GF-D8 (cell line): ENCODE data around the gene ADD1.
"Not testable (repeated sequence)": the region's sequence is repeated elsewhere in the genome, so short reads cannot be mapped to it uniquely, and the experiment has no call there.

ENCODE experiments used
- DNase-seq: peaks from one replicate; lab custom pipeline; 2025; lab: John Stamatoyannopoulos, UW

ADD1 gene

DNA sequence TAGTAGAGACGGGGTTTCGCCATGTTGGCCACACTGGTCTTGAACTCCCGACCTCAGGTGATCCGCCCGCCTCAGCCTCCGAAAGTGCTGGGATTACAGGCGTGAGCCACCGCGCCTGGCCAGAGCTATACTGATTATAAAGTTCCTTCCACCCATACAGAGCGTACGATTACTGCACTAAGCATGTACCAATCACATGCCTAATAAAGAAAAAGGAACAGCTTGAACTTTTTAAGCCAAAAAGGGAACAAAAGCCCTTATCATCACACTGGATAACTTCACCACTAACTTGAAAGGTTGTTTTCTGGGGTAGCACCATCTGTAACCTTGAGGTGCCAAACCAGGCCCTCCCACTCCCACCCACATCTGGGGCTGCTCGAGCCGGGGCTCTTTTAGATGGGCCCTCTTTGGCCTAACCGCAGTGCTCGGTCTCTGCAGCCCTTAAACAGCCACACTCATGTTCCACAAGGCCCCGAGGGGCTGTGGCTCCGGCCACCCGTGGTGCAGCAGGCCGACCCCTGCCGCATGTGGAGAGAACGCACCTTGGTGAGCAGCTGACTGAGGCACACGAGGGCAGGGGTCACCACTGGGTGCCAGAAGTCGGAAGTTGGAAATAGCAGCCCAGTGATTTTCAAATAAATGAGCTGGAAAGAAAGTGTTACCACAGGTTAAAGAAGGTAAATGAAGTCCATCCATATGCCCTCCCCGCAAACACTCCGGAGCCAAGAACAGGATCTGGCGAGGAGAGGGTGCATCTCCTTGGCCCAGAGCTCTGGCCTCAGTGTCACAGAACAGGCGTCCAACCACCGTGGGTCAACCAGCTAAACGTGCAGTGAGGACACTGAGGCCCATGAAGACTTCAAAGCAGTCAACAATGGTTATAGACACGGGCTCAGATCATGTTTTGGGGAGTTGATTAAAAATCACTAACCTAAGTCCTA, 101.2 kb downstream of the ADD1 start:
- no peak for DNase-seq

DNA sequence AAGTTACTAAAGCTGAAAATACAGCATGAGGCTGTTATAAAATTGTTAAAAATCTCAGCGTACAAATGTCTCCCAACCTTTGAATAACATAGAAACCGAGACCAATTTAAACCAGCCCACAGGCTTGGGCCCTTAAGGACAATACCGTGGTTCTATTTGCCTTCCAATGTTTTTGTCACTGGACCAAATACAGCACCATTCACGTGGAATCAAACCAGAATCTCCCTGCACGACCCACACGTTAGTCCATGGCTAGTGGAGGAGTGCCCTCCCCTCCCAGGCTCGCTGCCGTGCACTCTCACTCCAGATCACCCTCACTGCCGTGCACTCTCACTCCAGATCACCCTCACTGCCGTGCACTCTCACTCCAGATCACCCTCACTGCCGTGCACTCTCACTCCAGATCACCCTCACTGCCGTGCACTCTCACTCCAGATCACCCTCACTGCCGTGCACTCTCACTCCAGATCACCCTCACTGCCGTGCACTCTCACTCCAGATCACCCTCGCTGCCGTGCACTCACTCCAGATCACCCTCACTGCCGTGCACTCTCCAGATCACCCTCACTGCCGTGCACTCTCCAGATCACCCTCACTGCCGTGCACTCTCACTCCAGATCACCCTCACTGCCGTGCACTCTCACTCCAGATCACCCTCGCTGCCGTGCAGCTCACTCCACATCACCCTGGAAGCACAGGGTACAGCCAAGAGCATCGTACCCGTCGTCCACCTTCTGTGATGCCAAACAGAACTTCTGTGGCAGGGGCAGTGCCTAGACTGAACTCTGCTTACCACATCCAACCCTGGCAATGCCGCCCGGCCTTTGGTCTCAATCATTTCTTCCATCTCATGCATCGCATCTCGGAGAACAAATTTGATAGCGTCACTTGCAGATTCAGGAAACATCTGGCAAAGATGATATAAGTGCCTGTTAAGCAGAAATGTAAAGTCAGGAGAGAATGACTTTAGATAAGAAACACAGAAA, 102.3 kb downstream of the ADD1 start:
- not testable (repeated sequence) for DNase-seq

DNA sequence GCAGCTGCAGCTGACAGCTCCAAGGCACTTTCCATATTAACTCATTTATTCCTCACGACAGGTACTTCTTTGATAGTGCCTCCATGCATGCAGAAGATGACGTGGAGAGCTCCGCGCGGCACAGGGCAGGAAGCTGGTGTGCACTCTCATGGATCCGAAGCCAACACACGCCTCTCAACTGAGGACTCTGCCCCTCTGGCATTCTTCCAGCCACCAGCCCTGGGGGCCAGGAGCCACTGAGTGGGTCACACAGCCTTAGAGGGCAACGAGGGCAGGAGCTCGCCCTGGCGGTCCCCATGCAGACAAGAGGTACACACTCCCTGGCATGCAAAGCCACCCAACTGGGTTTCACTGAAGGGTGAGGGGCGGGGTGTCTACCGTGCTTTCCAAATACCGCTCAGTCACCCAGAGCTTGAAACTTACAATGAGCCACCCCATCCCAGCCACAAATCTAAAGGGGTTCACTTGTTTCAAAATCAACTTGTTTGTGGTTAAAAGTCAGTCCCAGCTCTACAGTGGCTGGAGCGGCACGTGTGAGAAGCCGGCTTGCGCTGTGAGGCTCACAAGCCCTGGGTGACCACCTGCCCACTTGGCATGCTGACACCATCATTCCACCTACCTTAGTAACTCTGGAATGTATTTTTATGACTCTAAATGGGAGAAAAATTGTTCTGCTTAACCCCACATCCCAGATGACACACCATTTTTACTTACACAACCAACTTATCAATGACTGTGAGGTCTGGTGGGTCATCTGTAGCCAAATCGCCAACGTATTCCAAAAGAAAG, 103.4 kb downstream of the ADD1 start:
- no peak for DNase-seq

DNA sequence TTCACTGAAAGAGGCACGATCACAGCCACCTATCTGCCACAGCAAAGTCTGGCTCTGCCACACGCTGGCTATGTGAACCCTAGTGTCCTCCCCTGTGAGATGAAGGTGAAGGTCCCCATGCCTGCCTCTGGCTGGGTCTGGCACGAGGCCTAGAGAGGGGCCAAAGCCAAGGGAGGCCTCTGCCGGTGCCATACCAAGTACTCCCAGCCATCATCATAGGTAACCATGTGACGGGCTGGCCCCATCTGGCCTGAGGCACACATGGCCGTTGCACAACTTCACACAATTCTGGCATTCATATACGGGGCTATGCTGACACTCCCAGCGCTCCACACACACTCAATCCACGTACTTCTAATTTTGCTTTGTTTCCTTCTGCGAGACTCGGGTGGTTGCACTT, 104.3 kb downstream of the ADD1 start:
- no peak for DNase-seq

DNA sequence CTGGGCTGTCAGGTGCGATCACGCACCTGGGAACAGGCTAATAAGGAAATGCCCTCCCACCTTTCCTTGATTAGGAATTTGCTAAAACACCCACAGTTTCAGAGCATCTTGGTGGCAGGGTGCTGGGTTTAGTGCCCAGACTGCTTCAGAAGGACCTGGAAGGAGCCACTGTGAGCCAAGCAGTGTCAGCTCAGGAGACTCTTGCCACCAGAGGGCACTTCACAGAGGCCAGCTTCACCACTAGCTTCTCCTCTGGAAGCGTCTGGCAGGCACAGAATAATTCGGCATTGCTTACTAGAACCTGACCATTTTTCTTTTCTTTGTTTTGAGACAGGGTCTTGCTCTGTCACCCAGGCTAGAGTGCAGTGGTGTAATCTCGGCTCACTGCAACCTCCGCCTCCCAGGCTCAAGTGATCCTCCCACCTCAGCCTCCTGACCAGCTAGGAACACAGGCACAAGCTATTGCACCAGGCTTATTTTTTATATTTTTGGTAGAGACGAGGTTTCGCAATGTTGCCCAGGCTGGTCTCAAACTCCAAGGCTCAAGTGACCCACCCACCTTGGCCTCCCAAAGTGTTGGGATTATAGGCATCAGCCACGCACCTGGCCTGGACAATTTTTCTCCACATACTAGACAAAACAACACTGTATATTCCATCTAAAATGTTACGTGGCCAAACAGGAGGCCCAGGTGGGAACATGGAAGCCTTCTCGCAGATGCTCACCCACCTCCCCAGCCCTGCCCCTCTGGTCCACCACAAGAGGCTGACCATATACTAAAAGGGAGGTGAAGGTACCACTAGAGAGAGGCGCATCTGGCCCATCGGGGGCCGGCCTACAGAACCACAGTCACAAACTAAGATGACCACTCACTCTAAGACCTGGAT, 105.5 kb downstream of the ADD1 start:
- DNase-seq: no peak

DNA sequence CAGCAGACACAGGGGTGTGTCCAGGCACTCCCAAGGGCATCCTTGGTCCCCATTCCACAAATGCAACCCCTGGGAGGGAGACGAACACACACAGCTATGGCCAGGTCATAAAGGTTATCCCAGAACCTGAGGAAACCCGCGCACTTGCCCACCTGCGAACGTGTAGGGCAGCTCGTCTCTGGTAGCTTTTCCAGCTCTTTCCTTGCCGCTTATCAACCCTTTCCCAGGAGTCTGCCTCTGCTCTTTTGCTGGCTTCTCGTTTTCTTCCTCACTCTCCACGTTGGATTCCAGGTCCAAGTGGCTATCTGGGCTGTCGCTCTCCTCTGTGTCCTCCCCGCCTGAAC, 106.1 kb downstream of the ADD1 start:
- DNase-seq: no peak

DNA sequence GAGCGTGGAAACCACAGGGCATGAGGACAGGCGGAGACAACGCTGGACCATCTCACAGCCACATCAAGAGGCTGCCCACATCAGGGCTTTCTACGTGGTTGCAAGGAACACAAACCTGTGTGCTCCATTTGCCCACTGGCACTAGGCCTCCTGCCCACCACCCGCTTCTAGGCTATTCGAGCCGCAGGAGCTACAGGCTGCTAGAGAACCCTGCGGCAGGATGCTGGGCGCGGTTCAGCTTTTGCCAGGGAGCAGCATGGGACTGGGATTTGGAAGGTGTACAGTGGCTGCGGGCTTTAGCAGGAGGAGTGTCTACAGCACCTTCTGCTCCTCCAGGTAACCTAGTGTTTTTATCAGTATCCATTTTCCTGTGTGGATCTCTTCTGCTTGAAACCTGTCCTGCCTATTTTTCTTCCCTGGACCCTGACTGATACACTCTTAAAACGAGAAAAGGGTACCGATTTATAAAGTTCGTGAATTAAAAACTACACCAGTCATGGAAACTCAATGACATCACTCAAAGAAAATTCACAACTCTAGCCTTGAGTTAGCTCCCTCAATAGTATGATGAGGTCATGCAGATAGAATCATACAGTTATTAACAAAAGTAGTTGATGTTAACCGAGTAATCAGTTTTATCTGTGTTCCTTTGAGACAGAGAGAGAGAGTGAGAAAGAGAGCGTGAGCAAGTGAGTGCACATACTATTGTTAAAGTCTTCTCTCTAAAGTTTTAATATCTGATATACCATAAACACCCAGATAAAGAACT, 106.8 kb downstream of the ADD1 start:
- DNase-seq: no peak

DNA sequence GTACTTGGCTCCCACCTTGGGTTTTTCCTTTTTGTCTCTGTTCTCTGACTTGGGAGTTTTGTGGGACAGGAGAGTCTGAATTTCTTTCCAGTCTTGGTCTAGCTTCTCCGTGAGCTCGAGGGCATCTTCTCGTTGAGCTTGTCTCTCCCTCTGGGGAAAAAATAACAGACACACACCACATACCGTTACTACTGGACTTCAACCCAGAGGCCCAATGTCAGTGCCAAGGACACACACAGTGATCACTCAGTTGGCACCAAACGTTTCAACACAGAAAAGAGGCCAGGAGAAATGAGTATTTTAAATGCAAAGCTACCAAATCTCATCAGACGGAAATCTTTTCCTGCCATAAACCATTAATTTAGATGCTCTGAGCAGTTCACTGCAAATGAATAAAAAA, 109.9 kb downstream of the ADD1 start:
- DNase-seq: no peak

DNA sequence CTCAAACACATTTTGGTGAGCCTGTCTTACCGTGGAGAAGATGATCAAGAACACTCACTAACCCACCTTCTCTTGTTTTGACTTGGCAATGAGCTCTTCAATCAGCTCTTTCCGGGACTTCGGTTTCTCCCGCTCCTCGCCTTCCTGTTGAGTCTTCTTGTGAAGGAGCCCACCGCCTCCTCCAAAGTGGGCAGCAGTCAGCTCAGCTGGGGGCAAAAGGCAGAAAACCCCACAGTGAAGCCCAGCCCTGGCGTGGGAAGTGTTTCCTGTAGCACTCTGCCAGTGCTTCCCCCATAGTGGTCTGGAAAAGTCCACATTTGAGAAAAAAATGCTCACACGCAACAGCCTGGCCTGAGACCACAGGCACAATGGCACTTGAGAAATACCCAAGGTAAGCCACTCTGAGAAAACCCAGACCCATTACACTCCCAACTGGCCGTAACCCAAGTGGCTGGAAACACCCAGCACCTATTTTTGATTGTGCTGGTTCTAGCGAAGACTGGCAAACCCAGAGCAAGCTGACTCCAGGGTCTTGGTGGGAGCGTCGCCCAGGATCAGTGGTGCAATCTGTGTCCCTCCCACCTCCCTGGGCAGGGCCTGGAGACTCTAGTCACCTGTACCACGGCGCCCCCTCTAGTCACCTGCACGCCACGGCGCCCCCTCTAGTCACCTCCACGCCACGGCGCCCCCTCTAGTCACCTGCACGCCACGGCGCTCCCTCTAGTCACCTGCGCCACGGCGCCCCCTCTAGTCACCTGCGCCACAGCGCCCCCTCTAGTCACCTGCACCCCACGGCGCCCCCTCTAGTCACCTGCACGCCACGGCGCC, 110.9 kb downstream of the ADD1 start:
- no peak for DNase-seq

DNA sequence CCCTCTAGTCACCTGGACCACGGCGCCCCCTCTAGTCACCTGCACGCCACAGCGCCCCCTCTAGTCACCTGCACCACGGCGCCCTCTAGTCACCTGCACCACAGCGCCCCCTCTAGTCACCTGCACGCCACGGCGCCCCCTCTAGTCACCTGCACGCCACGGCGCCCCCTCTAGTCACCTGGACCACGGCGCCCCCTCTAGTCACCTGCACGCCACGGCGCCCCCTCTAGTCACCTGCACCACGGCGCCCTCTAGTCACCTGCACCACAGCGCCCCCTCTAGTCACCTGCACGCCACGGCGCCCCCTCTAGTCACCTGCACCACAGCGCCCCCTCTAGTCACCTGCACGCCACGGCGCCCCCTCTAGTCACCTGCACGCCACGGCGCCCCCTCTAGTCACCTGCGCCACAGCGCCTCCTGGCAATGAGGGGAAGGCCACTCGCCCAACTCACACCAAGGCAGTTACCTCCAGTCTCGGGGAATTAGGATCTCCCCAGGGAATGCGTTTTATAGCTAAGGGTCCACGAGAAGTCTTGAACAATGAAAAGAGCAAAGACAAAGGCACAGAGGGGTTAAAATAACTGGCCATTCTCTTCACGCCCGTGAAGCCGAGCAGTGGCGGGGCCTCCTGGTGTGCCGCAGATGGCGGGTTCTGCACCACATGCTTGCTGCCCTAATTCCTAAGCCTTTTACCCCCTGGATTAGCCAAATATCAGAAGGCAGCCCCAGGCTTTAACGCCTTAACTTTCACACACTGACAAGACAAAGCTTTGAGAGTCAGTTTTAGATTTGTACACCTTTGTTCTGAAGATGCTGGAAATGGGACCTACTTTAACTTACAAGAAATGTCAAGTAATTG, 111.8 kb downstream of the ADD1 start:
- DNase-seq: not testable (repeated sequence)

DNA sequence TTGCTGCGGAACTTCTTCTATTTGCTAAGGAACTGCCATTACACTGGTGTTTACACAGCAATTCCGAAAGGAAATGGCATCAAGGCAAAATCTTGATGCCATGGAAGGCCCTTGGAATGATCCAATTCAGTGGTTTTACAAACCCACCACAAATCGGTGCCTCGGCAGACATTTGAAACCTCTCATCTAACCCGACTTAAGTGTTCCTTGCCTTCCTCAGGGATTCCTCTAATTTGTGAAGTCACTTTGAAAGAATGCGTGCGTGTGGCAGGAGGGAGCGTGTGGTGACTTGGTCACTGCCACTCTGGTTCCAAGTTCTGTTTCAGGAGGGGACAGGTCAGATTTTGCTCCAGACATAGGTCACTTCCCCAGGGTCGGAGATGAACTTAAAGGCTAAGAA, 114.8 kb downstream of the ADD1 start:
- no peak for DNase-seq

DNA sequence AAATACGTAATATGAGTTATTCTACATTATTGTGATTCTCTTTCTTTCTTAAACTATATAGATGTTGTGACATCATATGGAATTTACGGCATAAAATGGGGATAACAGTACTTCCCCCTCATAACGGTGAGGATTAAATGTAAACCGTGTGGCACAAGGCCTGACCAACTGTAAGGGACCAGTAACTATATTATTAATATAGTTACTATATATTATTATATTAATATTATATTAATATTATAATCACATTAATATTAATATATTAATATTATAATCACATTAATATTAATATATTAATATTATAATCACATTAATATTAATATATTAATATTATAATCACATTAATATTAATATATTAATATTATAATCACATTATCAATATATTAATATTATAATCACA, 116.8 kb downstream of the ADD1 start:
- not testable (repeated sequence) for DNase-seq

DNA sequence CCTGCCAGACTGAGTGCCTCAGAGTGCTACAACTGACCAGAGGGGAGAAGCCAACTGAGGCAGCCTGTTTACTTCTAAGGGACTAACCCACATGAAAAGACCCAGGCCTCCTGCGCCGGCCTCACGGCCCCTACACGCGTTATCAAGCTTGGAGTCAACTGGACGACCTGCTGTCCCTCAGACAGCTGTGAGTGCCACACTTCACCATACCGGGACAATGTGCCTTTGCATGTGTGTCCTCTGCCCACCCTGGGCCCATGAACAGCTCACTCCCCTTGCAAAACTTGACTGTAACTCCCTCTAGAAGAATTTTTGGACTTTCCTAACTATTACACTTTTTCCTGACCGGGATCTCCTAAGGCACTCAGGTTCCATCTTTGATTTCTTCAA, 117.8 kb downstream of the ADD1 start:
- no peak for DNase-seq

DNA sequence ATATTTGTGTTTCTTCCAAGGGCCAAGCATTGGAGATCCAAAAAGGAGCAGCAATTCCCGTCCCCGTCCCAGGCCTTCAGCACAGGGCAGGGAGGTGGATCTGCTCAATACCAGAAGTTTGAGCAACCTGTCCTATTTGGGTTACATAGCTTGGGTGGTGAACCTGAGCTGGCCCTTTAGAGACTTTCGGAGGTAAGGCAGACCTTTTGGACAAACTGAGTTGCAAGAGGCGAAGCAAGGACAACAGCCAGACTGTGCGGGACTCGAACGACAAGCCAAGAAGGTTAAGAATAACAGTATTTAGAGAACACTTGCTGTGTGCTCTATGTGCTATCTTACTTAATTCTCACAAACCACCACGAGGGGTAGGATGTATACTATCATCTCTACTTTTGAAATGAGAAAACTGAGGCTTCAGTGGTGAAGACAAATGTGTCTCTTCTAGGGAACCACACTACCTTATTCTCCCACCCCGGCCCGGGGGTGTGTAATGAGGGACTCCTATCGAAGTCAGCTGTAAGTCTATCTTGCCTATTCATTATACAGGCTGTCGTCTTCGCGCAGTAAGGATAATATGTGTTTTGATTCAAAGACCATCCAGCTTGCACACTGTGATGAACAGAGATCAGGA, 118.3 kb downstream of the ADD1 start:
- peak; percentile 16 for DNase-seq

DNA sequence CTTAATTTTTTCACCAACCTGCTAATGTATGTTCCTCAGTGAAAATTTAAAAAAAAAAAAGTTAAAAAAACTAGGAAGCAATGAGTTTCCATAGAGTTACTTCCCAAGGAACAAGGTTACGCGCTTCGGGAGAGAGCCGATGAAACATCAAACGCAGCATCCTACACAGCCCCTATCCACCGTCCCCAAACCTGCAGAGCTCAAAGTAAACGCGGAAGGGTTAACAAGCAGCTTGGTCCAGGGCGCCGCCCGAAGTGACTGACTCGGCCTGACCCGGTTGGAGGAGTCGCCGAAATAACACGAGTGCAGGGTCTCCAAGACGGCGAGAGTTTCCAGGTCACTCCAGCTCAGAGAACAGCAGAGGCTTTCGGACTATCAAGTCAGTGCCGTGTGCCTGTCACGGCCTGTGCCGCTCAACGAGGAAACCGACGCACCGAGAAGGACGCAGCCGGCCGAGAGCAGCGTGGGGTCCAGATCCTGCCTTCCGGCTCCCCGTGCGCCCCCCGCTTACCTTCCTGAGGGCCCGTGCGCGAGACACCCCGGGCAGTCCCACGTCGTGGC, 119.0 kb downstream of the ADD1 start:
- DNase-seq: peak; percentile 20

DNA sequence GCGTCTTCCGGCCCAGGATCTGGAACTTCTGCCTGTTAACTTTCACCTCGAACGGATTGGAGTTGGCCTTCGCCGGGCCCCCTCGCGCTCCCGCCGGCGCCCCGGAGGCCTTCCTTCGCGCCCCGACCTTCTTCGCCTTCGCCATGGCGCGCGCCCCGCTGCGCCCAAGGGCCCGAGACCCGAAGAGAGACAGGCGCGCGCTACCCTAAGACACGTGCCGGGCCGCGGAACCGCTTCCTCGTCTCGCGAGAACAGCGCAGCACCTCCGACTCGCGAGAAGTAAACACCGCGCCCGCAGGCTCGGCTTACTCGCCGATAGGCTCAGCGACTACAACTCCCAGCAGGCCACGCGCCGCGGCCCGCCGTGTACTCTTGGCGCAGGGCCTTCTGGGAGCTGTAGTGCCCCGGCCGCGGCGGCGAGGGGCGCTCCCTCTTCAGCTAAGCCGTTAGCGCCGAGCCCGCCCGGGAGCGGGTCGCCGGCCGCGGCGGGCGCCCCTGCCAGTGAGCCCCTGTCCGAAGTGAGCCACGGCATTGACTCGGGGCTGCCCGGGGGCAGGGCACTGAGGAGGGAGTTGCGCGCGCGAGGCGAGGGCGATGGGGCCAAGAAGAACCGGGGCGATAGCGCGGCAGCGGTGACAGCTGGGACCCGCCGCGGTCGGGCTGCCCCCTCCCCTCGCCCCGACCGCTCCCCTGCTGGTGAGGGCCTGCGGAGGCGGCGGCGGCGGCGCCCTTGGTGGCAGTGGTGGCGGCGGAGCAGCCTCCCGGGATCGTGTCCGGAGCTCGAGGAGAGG, 119.7 kb downstream of the ADD1 start, which contains the start of the genes GRK4 and NOP14:
TSS of gene GRK4 (plus strand) at position 397 of the 791 bp plus-strand sequence. CDS start 500 bp downstream, outside the sequence.
TSS of gene NOP14 (minus strand) at position 232 of the 791 bp plus-strand sequence. CDS start at position 145, 87 bp downstream.
- DNase-seq: peak; percentile 94
